IMR-90 (cell line): Measurements from ENCODE around the gene TSPAN3.

Experiments used
- BHLHE40 ChIP-seq: fragments of 150-350 bp; IDR thresholded peaks from 2 replicates; pipeline ENCODE4 v1.6.1; 2016; ENCODE audit warnings: mild to moderate bottlenecking, low read depth, low read length
- CTCF ChIP-seq: conservative IDR thresholded peaks from 2 replicates; pipeline ENCODE4 v1.5.1; 2012; ENCODE audit warnings: mild to moderate bottlenecking, low read depth, low read length, improper control_type of control experiment
- FOS ChIP-seq: fragments of 150-350 bp; IDR thresholded peaks from 2 replicates; pipeline ENCODE4 v1.6.1; 2016; ENCODE audit warnings: low read depth, low read length
- POLR2A ChIP-seq: IDR thresholded peaks from 2 replicates; pipeline ENCODE4 v1.6.1; 2012; ENCODE audit warnings: mild to moderate bottlenecking, low read depth, low read length
- RAD21 ChIP-seq: IDR thresholded peaks from 2 replicates; pipeline ENCODE4 v1.6.1; 2012; ENCODE audit warnings: low read length, improper control_type of control experiment
- RFX5 ChIP-seq: IDR thresholded peaks from 2 replicates; pipeline ENCODE4 v1.8.0; 2012; ENCODE audit warnings: low read depth, mild to moderate bottlenecking, low read length, moderate library complexity
- USF2 ChIP-seq: fragments of 150-350 bp; IDR thresholded peaks from 2 replicates; pipeline ENCODE4 v1.6.1; 2017; ENCODE audit warnings: mild to moderate bottlenecking, antibody characterized with exemption, low read length, low read depth

GRCh38 chr15:77068633-77069032 lies 2.3 kb downstream of the TSPAN3 start:
- no peak for TF ChIP-seq CTCF
- no peak for TF ChIP-seq POLR2A
- TF ChIP-seq RFX5, result no peak
- TF ChIP-seq RAD21, result no peak
- no peak for TF ChIP-seq BHLHE40
- no peak for TF ChIP-seq USF2
- TF ChIP-seq FOS, result no peak
